Putamen (tissue), 1 donor: Measurements from ENCODE around the gene DSCAML1.

Source experiments
- DNase-seq: peaks from one replicate; pipeline ENCODE4 v3.0.0-alpha.2; 2016; ENCODE audit warnings: low spot score

DSCAML1 gene

GRCh38 chr11:117690484-117691217 is 106.4 kb downstream of the DSCAML1 start:
- DNase-seq: no peak

- DNase-seq: no peak
Observed at GRCh38 chr11:117688255-117688797, 108.7 kb downstream of the DSCAML1 start.

DNA sequence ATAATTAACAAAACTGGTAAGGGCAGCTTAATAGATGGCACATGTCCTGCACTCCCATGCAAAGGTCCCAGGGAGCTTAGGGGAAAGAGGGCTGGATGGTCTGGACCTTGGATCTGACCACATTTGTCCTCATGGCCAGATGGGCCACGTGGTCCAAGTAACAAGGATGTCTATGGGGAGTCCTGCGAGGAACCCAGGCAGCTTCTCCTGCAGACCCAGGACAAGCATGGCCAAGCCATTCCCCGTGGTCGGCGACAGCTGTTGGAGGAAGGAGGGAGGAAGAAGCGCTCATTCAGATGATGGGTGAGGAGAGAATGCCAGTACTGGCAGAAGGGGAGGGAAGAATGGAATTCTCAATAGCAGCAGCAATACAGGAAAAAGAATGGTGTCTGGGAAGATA is 109.2 kb downstream of the DSCAML1 start:
- DNase-seq: no peak

DNA sequence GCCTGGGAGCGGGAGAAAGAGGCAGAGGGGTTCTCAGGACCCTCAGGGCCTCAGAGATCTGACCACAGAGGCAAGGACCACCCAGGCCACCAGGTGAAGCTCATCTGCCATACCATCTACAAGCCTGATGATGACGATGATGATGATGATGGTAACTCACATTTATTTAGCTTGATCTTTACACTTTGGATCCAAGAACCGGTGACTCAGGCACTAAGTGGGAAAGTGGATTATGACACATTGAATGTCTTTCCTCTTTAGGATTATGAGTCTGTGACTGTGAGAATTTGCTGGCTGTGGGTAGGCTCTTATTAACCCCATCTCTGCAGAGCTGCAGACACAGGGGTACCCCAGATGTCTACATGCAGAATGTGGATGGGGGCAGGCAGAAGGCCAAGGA is 110.3 kb downstream of the DSCAML1 start:
- no peak for DNase-seq

GRCh38 chr11:117685566-117685965 is 111.5 kb downstream of the DSCAML1 start:
- DNase-seq: no peak

DNA sequence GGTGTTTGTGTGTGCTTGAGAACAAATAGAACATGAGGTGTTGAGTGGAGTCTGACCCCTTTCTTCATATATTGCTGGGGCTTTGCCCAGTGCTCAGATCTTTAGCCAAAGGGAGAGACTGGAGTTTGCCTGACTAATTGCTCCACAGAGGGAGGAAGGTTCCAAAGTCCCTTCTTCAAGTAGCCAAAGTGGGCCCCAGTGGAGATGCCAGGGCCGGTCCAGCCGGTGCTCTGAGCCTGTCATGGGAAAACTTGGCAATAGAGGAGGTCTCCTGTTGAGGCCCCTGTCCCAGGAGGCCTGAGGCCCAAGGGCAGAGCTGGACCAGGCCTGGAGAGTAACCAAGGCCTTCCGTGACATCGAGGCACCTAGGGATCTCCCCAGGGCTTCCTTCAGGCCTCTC is 112.3 kb downstream of the DSCAML1 start:
- DNase-seq: no peak

DNA sequence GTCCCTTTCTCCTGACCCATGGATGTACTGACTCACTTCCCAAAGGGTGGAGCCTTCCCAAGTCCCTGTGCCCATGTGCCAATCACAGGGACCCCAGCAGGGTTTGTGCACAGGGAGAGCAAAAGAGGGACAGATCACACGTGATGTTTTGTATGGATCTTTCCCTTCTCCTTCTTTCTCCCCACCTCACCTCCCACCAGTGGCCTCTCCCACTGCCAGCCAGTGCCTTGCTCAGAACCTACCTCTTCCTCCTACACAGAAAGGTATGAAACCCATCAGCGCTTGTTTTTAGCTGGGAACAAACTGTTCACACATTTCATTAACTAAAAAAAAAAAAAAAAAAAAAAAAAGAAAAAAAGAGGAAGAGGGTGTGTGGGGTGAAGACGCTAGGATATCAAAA is 112.9 kb downstream of the DSCAML1 start:
- DNase-seq: peak; percentile 68

GRCh38 chr11:117681438-117681837 is 115.6 kb downstream of the DSCAML1 start:
- no peak for DNase-seq

GRCh38 chr11:117679461-117679860 is 117.6 kb downstream of the DSCAML1 start:
- no peak for DNase-seq

DNA sequence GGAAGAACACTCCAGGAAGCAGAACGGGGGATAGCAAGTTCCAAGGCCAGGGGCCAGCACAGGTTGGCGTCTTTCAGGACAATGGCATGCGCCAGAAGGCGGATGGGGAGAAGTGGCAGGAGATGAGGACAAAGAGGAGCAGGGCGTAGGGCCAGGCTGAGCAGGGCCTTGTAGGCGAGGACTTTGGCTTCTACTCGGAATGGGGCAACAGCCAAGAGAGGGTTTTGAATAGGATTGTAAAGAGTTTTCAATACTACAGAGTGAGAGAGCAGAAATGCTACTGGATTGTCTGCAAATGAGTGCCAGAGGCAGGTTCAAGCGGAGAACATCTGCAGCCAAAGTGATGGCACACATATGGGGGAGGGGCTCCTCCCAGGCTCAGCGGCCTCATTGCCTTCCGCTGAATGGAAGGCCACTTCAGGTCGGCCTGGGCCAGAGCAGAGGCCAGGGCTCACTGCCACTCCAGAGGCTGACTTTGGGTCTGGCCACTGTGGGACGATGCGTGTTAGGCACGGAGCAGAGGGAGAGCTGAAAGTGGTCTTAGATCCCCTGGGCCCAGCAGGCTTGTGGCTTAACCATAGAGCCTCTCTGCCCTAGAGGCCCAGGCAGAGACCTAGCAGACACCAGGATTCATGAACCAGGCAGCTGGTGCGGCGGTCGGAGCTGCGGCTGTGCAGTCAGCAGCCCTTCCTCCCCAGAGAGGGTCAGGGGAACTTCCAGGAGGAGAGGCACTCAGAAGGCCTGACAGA is 118.2 kb downstream of the DSCAML1 start:
- peak; percentile 85 for DNase-seq

DNA sequence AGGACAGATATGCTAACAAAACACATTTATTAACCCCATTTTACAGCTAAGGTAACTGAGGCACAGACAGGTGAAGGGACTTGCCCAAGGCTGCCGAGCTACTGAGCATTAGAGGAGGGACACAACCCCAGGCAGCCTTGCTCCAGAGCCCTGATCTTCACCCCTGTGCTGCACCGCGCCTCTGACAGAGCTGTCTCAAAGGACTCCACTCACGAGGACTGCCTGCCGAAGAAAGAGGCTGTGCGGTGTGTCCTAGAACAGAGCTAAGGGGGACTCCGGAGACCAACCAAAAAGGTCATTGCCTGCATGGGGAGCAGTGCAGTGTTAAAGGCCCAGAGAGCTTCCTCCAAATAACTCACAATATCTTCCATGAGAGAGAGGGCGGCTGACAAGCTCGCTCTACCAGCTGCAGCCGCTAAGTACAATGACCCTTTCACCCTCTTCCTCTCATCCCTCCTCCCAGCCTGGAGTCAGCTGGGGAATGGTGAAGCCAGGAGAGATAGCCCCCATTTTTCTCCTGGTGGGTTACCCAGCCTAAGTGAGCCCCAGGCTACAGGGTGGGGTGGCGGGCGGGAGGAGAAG is 119.2 kb downstream of the DSCAML1 start:
- DNase-seq: peak; percentile 86

DNA sequence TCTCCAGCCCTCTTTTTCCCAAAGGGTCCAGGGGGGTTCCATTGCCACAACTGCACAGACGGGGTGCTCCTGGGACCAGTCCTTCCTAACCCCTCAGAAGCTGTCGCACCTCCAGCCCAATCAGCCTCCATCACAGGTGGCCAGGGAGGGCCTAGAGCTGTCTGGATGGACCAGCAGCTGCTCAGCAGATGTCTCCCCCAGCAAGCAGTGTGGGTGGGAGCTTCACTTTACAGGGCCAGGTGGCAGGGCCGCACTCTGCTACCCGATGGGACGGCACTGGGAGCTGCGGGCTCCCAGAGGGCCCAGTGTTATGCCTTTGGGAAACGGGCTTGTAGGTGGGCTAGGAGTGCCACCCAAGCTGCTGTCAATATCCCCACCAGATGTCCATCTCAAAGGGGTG is 120.5 kb downstream of the DSCAML1 start:
- no peak for DNase-seq

- peak; percentile 82 for DNase-seq
Observed at GRCh38 chr11:117673602-117674001, 123.4 kb downstream of the DSCAML1 start.

GRCh38 chr11:117671370-117671769 is 125.6 kb downstream of the DSCAML1 start:
- no peak for DNase-seq

DNA sequence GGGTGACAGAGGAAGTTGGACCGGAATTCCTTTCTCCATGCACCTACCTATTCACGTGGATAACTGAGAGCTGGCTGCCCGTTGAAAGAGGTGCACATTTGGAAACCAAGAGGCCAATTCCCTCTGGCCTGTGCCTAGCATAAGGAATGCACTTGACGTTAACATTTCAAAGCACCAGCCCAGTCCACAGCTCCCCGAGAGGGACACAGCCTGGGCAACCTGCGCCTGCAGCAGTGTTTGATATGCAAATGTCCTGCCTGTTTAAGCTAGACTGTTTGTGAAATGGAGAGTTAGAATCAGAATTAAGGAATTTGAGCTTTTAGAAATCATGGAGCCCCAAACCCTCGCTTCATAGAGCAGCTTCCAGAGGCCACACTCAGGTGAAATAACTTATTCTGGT is 126.1 kb downstream of the DSCAML1 start:
- DNase-seq: no peak

DNA sequence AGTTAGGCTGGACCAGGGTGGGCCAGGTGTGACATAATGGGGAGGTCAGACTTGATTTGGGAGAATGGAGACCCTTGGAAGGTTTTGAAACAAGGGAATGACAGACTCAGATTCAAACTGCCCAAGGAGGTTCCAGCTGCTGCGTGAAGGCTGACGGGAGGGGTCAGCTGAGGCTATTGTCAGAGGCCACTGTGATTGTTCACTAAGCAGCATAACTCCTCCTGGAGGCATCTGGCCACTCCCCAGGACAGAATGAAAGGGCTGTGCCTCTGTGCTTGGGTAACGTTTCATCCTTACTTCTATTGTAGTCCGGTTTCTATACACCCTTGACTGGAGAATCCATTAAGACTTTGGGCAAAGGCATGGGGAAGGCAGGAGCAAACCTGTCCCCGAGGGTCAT is 126.6 kb downstream of the DSCAML1 start:
- peak; percentile 66 for DNase-seq

GRCh38 chr11:117669616-117670015 is 127.4 kb downstream of the DSCAML1 start:
- DNase-seq: no peak

DNA sequence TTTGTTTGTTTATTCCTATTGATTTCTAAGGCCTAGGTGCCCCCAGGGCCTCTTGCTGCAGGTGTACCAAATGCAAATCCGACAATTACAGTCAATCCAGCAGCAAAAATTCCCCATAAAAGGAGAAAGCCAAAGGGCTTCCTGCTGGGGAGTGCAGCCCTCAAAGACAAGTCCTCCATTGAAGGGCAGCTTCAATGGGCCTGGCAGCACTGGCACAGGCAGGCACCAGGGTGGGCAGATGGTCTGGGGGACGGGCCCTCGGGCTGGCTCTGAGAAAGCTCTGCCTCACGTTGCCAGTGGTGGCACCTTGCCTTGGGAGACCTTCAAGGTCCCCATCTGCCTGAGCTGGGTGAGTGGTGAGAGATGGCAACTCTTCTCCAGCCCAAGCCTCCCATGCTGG is 128.0 kb downstream of the DSCAML1 start:
- no peak for DNase-seq

DNA sequence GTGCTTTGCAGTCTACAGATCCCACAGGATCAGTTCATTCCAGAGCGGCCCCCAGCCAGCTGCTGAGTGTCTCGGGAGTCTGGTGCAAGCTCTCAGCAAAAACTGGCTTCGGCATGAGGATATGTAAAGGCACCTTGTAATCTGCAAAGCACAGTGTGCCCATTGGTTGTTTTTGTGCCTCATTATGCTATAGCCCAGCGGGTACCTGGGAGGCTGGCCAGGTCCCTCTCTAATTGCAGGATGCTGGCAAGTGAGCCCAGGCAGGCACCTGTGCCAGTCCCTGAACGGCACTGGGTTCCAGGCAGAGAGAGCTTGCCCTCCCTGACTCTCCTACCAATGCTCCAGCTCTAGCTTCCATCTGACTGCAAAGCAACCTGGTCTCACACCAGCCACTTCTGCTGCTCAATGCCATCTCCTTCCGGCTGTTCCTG is 128.7 kb downstream of the DSCAML1 start:
- no peak for DNase-seq

DNA sequence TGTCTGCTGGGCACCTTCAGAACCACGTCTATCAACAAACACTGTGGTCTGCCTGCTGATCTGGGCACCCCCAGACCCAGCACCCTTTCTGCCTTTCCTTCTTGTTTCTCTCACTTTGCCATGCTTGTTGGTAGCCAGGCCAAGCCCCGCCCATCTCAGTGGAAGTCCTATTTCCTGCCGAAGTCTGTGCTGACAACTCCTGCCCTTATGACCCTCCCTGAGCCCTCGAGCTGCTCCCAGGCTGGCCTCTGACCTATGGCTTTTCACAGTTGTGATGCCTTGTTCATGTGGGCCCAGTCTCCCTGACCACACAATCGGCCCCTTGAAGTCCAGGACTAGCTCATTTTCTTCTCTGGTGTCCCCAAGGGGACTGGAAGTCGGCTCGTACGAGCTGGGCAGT is 132.1 kb downstream of the DSCAML1 start:
- no peak for DNase-seq

- DNase-seq: peak; percentile 79
Observed at GRCh38 chr11:117663821-117664220, 133.2 kb downstream of the DSCAML1 start.

- DNase-seq: peak; percentile 79
Observed at GRCh38 chr11:117663414-117663813, 133.6 kb downstream of the DSCAML1 start.
